ENCODE results near the gene ANXA7. TPM values are rescaled to one million over a fixed set of nuclear protein-coding genes. Genes with fewer than 3 reads are reported as not detected.
"Not testable (repeated sequence)": the region's sequence is repeated elsewhere in the genome, so short reads cannot be mapped to it uniquely, and the experiment has no call there.

The ANXA7 gene
- polyA plus RNA-seq, 10 donors, result 53.7 to 62.5 (median 56.6) TPM

- DNase-seq, result no peak
Observed at GRCh38 chr10:73344269-73344668, 69.6 kb downstream of the ANXA7 start.

DNA sequence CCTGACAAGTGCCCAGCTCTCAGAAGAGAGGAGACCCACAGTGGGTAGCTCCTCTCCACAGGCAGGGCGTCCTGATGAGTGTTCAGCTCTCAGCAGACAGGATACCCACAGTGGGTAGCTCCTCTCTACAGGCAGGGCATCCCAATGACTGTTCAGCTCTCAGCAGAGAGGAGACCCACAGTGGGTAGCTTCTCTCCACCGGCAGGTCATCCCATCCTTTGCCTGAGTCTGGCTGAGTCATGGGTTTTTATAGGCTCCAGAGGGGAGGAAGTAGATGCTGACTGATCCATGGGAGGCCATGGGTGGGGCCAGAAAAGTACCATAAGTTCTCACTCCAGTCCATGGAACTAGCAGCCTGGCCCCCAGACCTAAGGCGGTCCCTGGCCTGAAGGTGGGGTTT lies 73.7 kb downstream of the ANXA7 start:
- no peak for DNase-seq

DNA sequence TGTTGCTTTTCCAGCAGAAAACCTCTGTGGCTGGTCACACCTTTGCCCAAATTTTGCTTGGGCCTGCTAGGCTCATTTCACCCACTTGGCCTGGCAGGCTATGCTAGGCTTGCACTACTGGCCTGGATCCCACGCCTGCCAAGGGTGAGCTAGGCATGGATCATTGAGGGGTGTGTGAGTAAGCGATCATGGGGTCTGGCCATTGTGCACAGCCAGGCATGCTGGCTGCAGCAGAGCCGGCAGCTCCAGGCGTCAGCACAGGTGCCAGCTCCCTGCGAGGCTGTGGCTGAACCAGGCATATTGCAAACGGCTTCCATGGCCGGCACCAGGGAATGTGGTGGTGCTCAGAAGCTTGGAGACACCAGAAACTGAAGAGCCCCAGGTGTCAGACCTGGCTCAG lies 74.4 kb downstream of the ANXA7 start:
- no peak for DNase-seq

GRCh38 chr10:73338801-73339368 lies 75.0 kb downstream of the ANXA7 start:
- DNase-seq, result no peak

DNA sequence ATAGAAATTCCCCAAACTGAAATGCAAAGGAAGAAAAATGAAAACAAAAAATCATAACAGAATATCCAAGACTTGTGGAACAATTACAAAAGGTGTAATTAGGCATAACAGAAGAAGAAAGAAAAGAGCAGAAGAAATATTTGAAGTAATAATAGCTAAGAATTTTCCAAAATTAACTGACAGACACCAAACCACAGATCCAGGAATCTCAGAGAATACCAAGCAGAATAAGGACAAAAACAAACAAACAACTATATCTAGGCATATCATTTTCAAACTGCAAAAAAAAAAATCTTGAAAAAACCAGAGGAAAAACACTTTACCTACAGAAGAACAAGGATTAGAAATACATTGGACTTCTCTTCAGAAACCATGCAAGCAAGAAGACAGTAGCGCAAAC lies 80.7 kb downstream of the ANXA7 start:
- DNase-seq, result no peak

DNA sequence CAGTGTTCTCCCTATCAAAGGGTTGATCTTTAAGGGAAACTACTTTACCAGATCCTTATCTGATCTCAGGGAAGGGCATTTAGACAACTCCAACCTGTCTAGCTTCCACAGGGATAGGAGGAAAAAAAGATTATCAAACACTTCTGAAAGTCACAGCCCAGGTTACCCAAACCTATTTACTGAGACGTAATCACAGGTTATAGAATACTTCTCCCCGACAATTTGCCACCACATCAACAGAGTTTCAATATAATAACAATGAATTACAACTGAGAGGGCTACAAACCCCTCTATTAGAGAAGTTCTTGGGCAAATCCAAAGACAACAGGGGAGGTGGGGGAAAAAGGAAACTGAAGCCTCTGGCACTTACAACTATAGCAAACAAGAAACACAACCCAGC lies 81.5 kb downstream of the ANXA7 start:
- no peak for DNase-seq

DNA sequence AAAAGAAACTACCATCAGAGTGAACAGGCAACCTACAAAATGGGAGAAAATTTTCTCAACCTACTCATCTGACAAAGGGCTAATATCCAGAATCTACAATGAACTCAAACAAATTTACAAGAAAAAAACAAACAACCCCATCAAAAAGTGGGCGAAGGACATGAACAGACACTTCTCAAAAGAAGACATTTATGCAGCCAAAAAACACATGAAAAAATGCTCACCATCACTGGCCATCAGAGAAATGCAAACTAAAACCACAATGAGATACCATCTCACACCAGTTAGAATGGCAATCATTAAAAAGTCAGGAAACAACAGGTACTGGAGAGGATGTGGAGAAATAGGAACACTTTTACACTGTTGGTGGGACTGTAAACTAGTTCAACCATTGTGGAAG lies 85.3 kb downstream of the ANXA7 start:
- DNase-seq, result not testable (repeated sequence)

- DNase-seq, result not testable (repeated sequence)
Observed at GRCh38 chr10:73325290-73325689, 88.6 kb downstream of the ANXA7 start.

Other genes with a start within 250 kb of the ANXA7 start
- gene ECD, start 246.1 kb downstream of the ANXA7 start, polyA plus RNA-seq (ENCODE audit: insufficient read length in 10 of 10), result 10 to 100 TPM; 19.3 to 28.8 (median 23.8) TPM
- 10 to 100 TPM; 16.4 to 37.2 (median 23.6) TPM for gene FAM149B1, start 245.9 kb downstream of the ANXA7 start, polyA plus RNA-seq (ENCODE audit: insufficient read length in 10 of 10)
- 10 to 100 TPM; 17.5 to 27.6 (median 21.0) TPM for gene DNAJC9, start 166.8 kb downstream of the ANXA7 start, polyA plus RNA-seq (ENCODE audit: insufficient read length in 10 of 10)
- gene MRPS16, start 161.4 kb downstream of the ANXA7 start, polyA plus RNA-seq (ENCODE audit: insufficient read length in 10 of 10), result 10 to 100 TPM; 64.2 to 75.7 (median 68.7) TPM
- gene CFAP70, start 55.2 kb downstream of the ANXA7 start, polyA plus RNA-seq (ENCODE audit: insufficient read length in 10 of 10), result 1 to 10 TPM in 6 of 10 donors, under 1 TPM in 4; 0.60 to 2.6 (median 1.5) TPM
- 10 to 100 TPM in 9 of 10 donors, 1 to 10 TPM in 1; 8.7 to 73.2 (median 44.9) TPM for gene MSS51, start 19.5 kb upstream of the ANXA7 start, polyA plus RNA-seq (ENCODE audit: insufficient read length in 10 of 10)
- gene PPP3CB, start 82.0 kb upstream of the ANXA7 start, polyA plus RNA-seq (ENCODE audit: insufficient read length in 10 of 10), result 100 to 1,000 TPM in 9 of 10 donors, 10 to 100 TPM in 1; 98.1 to 203 (median 161) TPM
- gene USP54, start 177.3 kb upstream of the ANXA7 start, polyA plus RNA-seq (ENCODE audit: insufficient read length in 10 of 10), result 10 to 100 TPM in 9 of 10 donors, 1 to 10 TPM in 1; 9.7 to 28.3 (median 15.8) TPM
- 100 to 1,000 TPM; 161 to 618 (median 528) TPM for gene MYOZ1, start 227.4 kb upstream of the ANXA7 start, polyA plus RNA-seq (ENCODE audit: insufficient read length in 10 of 10)
- gene SYNPO2L, start 242.0 kb upstream of the ANXA7 start, polyA plus RNA-seq (ENCODE audit: insufficient read length in 10 of 10), result 100 to 1,000 TPM in 9 of 10 donors, 10 to 100 TPM in 1; 90.0 to 271 (median 190) TPM